Ishikawa (cell line): ENCODE results near the gene RPS6KA4.

Experiments used
- CEBPB ChIP-seq: IDR thresholded peaks from 2 replicates; pipeline ENCODE4 v1.6.1; 2012
- CREB1 ChIP-seq: IDR thresholded peaks from 2 replicates; pipeline ENCODE4 v1.6.1; 2012; ENCODE audit warnings: low read depth
- EGR1 ChIP-seq: IDR thresholded peaks from 2 replicates; pipeline ENCODE4 v1.6.1; 2012
- EP300 ChIP-seq: IDR thresholded peaks from 2 replicates; pipeline ENCODE4 v1.6.1; 2012; ENCODE audit warnings: borderline replicate concordance
- FOXM1 ChIP-seq: IDR thresholded peaks from 2 replicates; pipeline ENCODE4 v1.6.1; 2012; ENCODE audit warnings: low read depth, borderline replicate concordance
- NFIC ChIP-seq: IDR thresholded peaks from 2 replicates; pipeline ENCODE4 v1.6.1; 2012
- RAD21 ChIP-seq: IDR thresholded peaks from 2 replicates; pipeline ENCODE4 v1.6.1; 2012; ENCODE audit warnings: low read depth
- TAF1 ChIP-seq: IDR thresholded peaks from 2 replicates; pipeline ENCODE4 v1.6.1; 2012; ENCODE audit warnings: low read depth, mild to moderate bottlenecking
- TCF12 ChIP-seq: IDR thresholded peaks from 2 replicates; pipeline ENCODE4 v1.6.1; 2012; ENCODE audit warnings: low read depth
- TEAD4 ChIP-seq: IDR thresholded peaks from 2 replicates; pipeline ENCODE4 v1.6.1; 2012
- YY1 ChIP-seq: IDR thresholded peaks from 2 replicates; pipeline ENCODE4 v1.6.1; 2012; ENCODE audit warnings: low read depth
- ZBTB7A ChIP-seq: IDR thresholded peaks from 2 replicates; pipeline ENCODE4 v1.6.1; 2012; ENCODE audit warnings: low read depth
- TF ChIP-seq, protein P1 (sequence below): IDR thresholded peaks from 2 replicates; pipeline ENCODE4 v1.6.1; 2012
- TF ChIP-seq, protein P2 (sequence below): IDR thresholded peaks from 2 replicates; pipeline ENCODE4 v1.6.1; 2012; ENCODE audit warnings: low read depth, mild to moderate bottlenecking
- TF ChIP-seq, protein P3 (sequence below): IDR thresholded peaks from 2 replicates; pipeline ENCODE4 v1.6.1; 2012

RPS6KA4 gene

DNA sequence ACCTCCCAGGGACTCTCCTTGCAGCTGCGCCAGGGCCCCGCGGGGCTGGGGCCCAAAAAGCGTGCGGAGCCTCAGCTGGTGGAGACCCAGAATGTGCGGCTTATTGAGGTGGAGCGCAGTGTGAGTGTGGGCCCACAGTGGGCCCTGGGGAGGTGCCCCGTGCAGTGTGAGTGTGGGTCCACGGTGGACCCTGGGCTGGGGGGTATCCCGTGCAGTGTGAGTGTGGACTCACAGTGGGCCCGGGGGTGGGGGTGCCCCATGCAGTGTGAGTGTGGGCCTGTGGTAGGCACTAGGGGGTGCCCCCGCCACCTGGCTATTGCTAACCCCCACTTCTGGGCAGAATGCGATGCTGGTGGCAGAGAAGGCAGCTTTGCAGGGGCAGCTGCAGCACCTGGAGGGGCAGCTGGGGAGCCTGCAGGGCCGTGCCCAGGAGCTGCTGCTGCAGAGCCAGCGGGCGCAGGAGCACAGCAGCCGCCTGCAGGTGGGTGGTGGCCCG lies 7.8 kb upstream of the RPS6KA4 start:
- TF ChIP-seq TCF12 (no peak), TEAD4 (no peak), TAF1 (no peak), FOXM1 (no peak), NFIC (no peak), YY1 (no peak), CEBPB (no peak), EP300 (no peak), RAD21 (no peak), EGR1 (no peak), CREB1 (no peak), ZBTB7A (no peak)
- TF ChIP-seq, protein P1, sequence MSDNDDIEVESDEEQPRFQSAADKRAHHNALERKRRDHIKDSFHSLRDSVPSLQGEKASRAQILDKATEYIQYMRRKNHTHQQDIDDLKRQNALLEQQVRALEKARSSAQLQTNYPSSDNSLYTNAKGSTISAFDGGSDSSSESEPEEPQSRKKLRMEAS = no peak
- TF ChIP-seq, protein P2, sequence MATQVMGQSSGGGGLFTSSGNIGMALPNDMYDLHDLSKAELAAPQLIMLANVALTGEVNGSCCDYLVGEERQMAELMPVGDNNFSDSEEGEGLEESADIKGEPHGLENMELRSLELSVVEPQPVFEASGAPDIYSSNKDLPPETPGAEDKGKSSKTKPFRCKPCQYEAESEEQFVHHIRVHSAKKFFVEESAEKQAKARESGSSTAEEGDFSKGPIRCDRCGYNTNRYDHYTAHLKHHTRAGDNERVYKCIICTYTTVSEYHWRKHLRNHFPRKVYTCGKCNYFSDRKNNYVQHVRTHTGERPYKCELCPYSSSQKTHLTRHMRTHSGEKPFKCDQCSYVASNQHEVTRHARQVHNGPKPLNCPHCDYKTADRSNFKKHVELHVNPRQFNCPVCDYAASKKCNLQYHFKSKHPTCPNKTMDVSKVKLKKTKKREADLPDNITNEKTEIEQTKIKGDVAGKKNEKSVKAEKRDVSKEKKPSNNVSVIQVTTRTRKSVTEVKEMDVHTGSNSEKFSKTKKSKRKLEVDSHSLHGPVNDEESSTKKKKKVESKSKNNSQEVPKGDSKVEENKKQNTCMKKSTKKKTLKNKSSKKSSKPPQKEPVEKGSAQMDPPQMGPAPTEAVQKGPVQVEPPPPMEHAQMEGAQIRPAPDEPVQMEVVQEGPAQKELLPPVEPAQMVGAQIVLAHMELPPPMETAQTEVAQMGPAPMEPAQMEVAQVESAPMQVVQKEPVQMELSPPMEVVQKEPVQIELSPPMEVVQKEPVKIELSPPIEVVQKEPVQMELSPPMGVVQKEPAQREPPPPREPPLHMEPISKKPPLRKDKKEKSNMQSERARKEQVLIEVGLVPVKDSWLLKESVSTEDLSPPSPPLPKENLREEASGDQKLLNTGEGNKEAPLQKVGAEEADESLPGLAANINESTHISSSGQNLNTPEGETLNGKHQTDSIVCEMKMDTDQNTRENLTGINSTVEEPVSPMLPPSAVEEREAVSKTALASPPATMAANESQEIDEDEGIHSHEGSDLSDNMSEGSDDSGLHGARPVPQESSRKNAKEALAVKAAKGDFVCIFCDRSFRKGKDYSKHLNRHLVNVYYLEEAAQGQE = no peak
- TF ChIP-seq, protein P3, sequence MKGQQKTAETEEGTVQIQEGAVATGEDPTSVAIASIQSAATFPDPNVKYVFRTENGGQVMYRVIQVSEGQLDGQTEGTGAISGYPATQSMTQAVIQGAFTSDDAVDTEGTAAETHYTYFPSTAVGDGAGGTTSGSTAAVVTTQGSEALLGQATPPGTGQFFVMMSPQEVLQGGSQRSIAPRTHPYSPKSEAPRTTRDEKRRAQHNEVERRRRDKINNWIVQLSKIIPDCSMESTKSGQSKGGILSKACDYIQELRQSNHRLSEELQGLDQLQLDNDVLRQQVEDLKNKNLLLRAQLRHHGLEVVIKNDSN = no peak

DNA sequence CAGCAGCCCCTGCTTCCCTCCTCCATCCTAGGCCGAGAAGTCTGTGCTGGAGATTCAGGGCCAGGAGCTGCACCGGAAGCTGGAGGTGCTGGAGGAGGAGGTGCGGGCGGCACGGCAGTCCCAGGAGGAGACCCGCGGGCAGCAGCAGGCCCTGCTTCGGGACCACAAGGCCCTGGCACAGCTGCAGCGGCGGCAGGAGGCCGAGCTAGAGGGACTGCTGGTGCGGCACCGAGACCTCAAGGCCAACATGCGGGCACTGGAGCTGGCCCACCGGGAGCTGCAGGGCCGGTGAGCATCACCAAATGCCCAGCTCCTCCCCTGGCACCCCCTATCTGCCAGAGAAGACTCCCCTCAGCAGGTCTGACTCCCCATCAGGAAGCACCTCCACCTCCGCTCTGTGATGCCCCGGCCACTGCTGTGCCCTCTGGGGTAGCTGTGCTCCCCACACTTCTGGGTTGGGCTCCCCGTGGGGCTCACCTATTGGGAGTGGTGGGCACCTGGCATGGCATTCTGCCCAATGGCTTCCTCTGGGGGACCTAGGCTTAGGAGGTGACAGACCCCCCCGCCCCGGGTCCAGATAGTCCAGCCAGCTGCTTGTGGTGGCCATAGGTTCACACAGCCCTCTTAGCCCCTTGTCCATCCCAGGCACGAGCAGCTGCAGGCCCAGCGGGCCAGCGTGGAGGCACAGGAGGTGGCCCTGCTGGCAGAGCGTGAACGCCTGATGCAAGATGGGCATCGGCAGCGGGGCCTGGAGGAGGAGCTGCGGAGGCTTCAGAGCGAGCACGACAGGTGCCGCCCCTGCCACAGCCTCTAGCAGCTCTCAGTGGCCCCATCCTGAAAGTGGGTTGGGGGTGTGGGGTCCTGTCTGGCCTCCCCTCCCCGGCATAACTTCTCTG lies 6.6 kb upstream of the RPS6KA4 start:
- TF ChIP-seq TAF1 = no peak
- no peak for TF ChIP-seq TCF12
- TF ChIP-seq, protein P1 = no peak
- TF ChIP-seq NFIC = no peak
- TF ChIP-seq EP300 = no peak
- no peak for TF ChIP-seq FOXM1
- no peak for TF ChIP-seq YY1
- TF ChIP-seq CEBPB = no peak
- TF ChIP-seq ZBTB7A = no peak
- no peak for TF ChIP-seq CREB1
- no peak for TF ChIP-seq TEAD4
- no peak for TF ChIP-seq RAD21
- TF ChIP-seq, protein P2 = no peak
- TF ChIP-seq, protein P3 = no peak
- no peak for TF ChIP-seq EGR1

DNA sequence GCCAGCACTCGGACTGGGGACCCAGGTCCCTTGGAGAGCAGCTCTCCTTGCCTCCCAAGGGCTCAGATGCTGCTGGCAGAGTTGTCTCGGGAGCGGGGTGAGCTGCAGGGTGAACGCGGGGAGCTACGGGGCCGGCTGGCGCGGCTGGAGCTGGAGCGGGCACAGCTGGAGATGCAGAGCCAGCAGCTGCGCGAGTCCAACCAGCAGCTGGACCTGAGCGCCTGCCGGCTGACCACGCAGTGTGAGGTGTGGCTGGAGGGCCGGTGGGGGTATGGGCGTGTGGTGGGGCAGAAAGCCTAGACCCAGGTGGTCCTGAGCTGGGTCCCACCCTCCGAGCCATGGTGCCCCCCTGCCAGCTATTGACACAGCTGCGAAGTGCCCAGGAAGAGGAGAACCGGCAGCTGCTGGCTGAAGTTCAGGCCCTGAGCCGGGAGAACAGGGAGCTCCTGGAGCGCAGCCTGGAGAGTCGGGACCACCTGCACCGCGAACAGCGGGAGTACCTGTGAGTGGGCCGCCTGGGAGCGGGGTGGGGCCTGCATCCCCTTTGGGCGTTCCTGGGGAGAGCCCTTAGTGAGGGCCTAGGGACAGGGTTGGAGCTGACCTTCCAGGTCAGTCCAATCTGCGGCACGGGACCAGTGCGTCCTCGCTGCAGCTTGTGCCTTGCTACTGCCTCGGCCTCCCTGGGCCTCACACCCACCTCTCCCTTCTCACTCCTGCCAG lies 5.8 kb upstream of the RPS6KA4 start:
- TF ChIP-seq EGR1 = no peak
- TF ChIP-seq NFIC = no peak
- TF ChIP-seq, protein P2 = no peak
- TF ChIP-seq RAD21 = no peak
- TF ChIP-seq ZBTB7A = no peak
- TF ChIP-seq TEAD4 = no peak
- no peak for TF ChIP-seq TCF12
- no peak for TF ChIP-seq YY1
- TF ChIP-seq FOXM1 = no peak
- TF ChIP-seq, protein P3 = no peak
- TF ChIP-seq CREB1 = no peak
- TF ChIP-seq, protein P1 = no peak
- TF ChIP-seq EP300 = no peak
- no peak for TF ChIP-seq TAF1
- TF ChIP-seq CEBPB = no peak
